Type B pancreatic cell (in vitro differentiated cells): ENCODE results near the gene ADGRG7. TPM values are rescaled to one million over a fixed set of nuclear protein-coding genes. Genes with fewer than 3 reads are reported as not detected.
"Not testable (repeated sequence)": the region's sequence is repeated elsewhere in the genome, so short reads cannot be mapped to it uniquely, and the experiment has no call there.

Experiments
- DNase-seq: peaks from one replicate; pipeline ENCODE4 v3.0.0; 2021; ENCODE audit warnings: mixed read lengths; ENCODE audit not compliant: unreplicated experiment; ENCODE audit errors: extremely low spot score
- H3K27ac Mint-ChIP-seq: 2 replicates; pipeline ENCODE4 v1.8.0; 2021; ENCODE audit warnings: mild to moderate bottlenecking, mixed read lengths
- H3K27me3 Mint-ChIP-seq: 2 replicates; pipeline ENCODE4 v1.8.0; 2021; ENCODE audit warnings: mixed read lengths
- H3K36me3 Mint-ChIP-seq: 2 replicates; pipeline ENCODE4 v1.8.0; 2021; ENCODE audit warnings: mixed read lengths
- H3K4me1 Mint-ChIP-seq: one replicate; pipeline ENCODE4 v1.8.0; 2021; ENCODE audit warnings: mixed read lengths; ENCODE audit not compliant: unreplicated experiment
- H3K4me3 Mint-ChIP-seq: 2 replicates; pipeline ENCODE4 v1.8.0; 2021; ENCODE audit warnings: mild to moderate bottlenecking, mixed read lengths
- H3K9me3 Mint-ChIP-seq: 2 replicates; pipeline ENCODE4 v1.8.0; 2021; ENCODE audit warnings: mixed read lengths
- CTCF ChIP-seq: fragments of 200-600 bp; sonication (generic); conservative IDR thresholded peaks from 2 replicates; pipeline ENCODE4 v1.5.0; 2021; ENCODE audit warnings: antibody characterized with exemption, mild to moderate bottlenecking
- total RNA-seq: library from RNA; stranded (reverse); gene quantifications from 2 replicates; pipeline ENCODE4 v1.2.1, GENCODE V29; 2021; ENCODE audit warnings: low replicate concordance

ADGRG7 gene
- total RNA-seq, 1 donor from 2014 or later, result 2.8 TPM

GRCh38 chr3:100662113-100662823, 52.9 kb downstream of the ADGRG7 start:
- Mint-ChIP-seq H3K4me1 (peaks cover 4% of the 10 kb centered on the region), H3K27ac (peak overlapping the region; percentile 22), H3K9me3 (no peaks in the 10 kb centered on the region), H3K27me3 (no peaks in the 10 kb centered on the region), H3K36me3 (no peaks in the 10 kb centered on the region), H3K4me3 (peak overlapping the region; percentile 27)
- TF ChIP-seq CTCF, result no peak
- DNase-seq, result no peak

GRCh38 chr3:100665230-100665629, 55.8 kb downstream of the ADGRG7 start:
- H3K4me1 Mint-ChIP-seq, result peaks cover 4% of the 10 kb centered on the region
- no peaks in the 10 kb centered on the region for H3K27me3 Mint-ChIP-seq

GRCh38 chr3:100666699-100667098, 57.3 kb downstream of the ADGRG7 start:
- H3K27me3 Mint-ChIP-seq, DNase-seq, H3K36me3 Mint-ChIP-seq, H3K4me1 Mint-ChIP-seq, H3K27ac Mint-ChIP-seq, H3K9me3 Mint-ChIP-seq, H3K4me3 Mint-ChIP-seq: not testable (repeated sequence)

More at GRCh38 chr3:100665230-100665629, 55.8 kb downstream of the ADGRG7 start:
- TF ChIP-seq CTCF, result no peak
- Mint-ChIP-seq H3K9me3 (peaks cover 4% of the 10 kb centered on the region), H3K27ac (no peak overlapping the region), H3K36me3 (no peaks in the 10 kb centered on the region), H3K4me3 (no peak overlapping the region)
- no peak for DNase-seq

- H3K9me3 Mint-ChIP-seq, H3K4me1 Mint-ChIP-seq, DNase-seq, H3K4me3 Mint-ChIP-seq, H3K27ac Mint-ChIP-seq, H3K36me3 Mint-ChIP-seq, H3K27me3 Mint-ChIP-seq: not testable (repeated sequence)
Observed at GRCh38 chr3:100667316-100667715, 57.9 kb downstream of the ADGRG7 start.

- not testable (repeated sequence) for H3K27me3 Mint-ChIP-seq, H3K9me3 Mint-ChIP-seq, H3K4me1 Mint-ChIP-seq, H3K27ac Mint-ChIP-seq, H3K4me3 Mint-ChIP-seq, H3K36me3 Mint-ChIP-seq, DNase-seq
Observed at GRCh38 chr3:100670995-100671394, 61.6 kb downstream of the ADGRG7 start.

- no peak for TF ChIP-seq CTCF
- Mint-ChIP-seq H3K27me3 (no peaks in the 10 kb centered on the region), H3K27ac (no peak overlapping the region), H3K4me3 (no peak overlapping the region), H3K36me3 (no peaks in the 10 kb centered on the region), H3K9me3 (no peaks in the 10 kb centered on the region), H3K4me1 (no peaks in the 10 kb centered on the region)
- DNase-seq, result no peak
Observed at GRCh38 chr3:100681496-100681895, 72.1 kb downstream of the ADGRG7 start.

GRCh38 chr3:100682056-100682853, 72.9 kb downstream of the ADGRG7 start:
- Mint-ChIP-seq H3K27ac (no peak overlapping the region), H3K4me3 (no peak overlapping the region), H3K36me3 (no peaks in the 10 kb centered on the region)

More at GRCh38 chr3:100682056-100682853, 72.9 kb downstream of the ADGRG7 start:
- no peak for DNase-seq
- Mint-ChIP-seq H3K27me3 (no peaks in the 10 kb centered on the region), H3K9me3 (no peaks in the 10 kb centered on the region), H3K4me1 (no peaks in the 10 kb centered on the region)
- TF ChIP-seq CTCF, result no peak
